Panc1 (cell line): Measurements from ENCODE around the gene ADAMTS1. TPM values are rescaled to one million over a fixed set of nuclear protein-coding genes. Genes with fewer than 3 reads are reported as not detected.

Experiments
- ATAC-seq: fragments of 200-7000 bp; cut with Tn5 transposase; 2 replicates; pipeline ENCODE4 v1.9.1; 2020; ENCODE audit warnings: mild to moderate bottlenecking, moderate library complexity
- BruUV-seq: library from RNA; stranded (reverse); fragments of 400-500 nt; replicated peaks from 2 replicates; lab custom pipeline; 2021; lab: Mats Ljungman, UMichigan
- CTCF ChIA-PET: fragments of 300-600 bp; sonication (Branson Sonifier 250); formaldehyde crosslinking; loops from one replicate; lab custom pipeline; 2022; ENCODE audit warnings: antibody characterized with exemption; lab: Charles Lee
- POLR2A ChIA-PET: fragments of 300-600 bp; sonication (Branson Sonifier 250); formaldehyde crosslinking; loops from one replicate; lab custom pipeline; 2022; ENCODE audit warnings: antibody characterized with exemption; lab: Charles Lee
- DNase-seq: peaks from one replicate; pipeline ENCODE4 v3.0.0-alpha.2; 2010; ENCODE audit warnings: low read depth, low spot score
- H3K27ac ChIP-seq: 2 replicates; pipeline ENCODE4 v1.5.1; 2011; ENCODE audit warnings: mild to moderate bottlenecking, low read length, inconsistent platforms
- H3K27me3 ChIP-seq: fragments of 200-500 bp; sonication (Bioruptor generic); 2 replicates; pipeline ENCODE4 v1.6.0; 2014; ENCODE audit warnings: low read length, inconsistent platforms; ENCODE audit not compliant: control insufficient read depth, insufficient read depth
- H3K36me3 ChIP-seq: fragments of 200-500 bp; sonication (Bioruptor generic); 2 replicates; pipeline ENCODE4 v1.5.1; 2014; ENCODE audit warnings: inconsistent platforms, mild to moderate bottlenecking, low read length, moderate library complexity; ENCODE audit not compliant: control insufficient read depth, insufficient read depth
- H3K4me1 ChIP-seq: 2 replicates; pipeline ENCODE4 v1.5.1; 2011; ENCODE audit warnings: inconsistent platforms, mild to moderate bottlenecking, low read length, moderate library complexity; ENCODE audit not compliant: control insufficient read depth, insufficient read depth
- H3K4me3 ChIP-seq, 2 experiments: 2 replicates each; pipeline ENCODE4 v1.5.1; 2011 to 2012; ENCODE audit warnings: low read depth in 2 of 2, low read length in 2 of 2, mild to moderate bottlenecking in 2 of 2, inconsistent platforms in 1 of 2, moderate library complexity in 1 of 2
- H3K9me3 ChIP-seq: fragments of 200-500 bp; sonication (Bioruptor generic); 2 replicates; pipeline ENCODE4 v1.5.1; 2014; ENCODE audit warnings: low read depth, mild to moderate bottlenecking, inconsistent platforms, low read length, moderate library complexity; ENCODE audit not compliant: control insufficient read depth, insufficient read depth
- CTCF ChIP-seq: fragments of 450-650 bp; IDR thresholded peaks from 2 replicates; pipeline ENCODE4 v1.5.1; 2017; ENCODE audit warnings: mild to moderate bottlenecking
- POLR2AphosphoS5 ChIP-seq: IDR thresholded peaks from 2 replicates; pipeline ENCODE4 v1.6.1; 2012; ENCODE audit warnings: mild to moderate bottlenecking, low read depth, low read length, moderate library complexity
- REST ChIP-seq, 2 experiments: IDR thresholded peaks; 2 replicates each; pipeline ENCODE4 v1.6.1; 2011 to 2012; ENCODE audit warnings: low read depth in 2 of 2, control low read depth in 1 of 2, low read length in 1 of 2, mild to moderate bottlenecking in 1 of 2, moderate library complexity in 1 of 2; ENCODE audit not compliant: insufficient read depth in 1 of 2
- SIN3A ChIP-seq: IDR thresholded peaks from 2 replicates; pipeline ENCODE4 v1.6.1; 2012; ENCODE audit warnings: low read depth, mild to moderate bottlenecking, low read length, moderate library complexity, borderline replicate concordance; ENCODE audit not compliant: insufficient read depth
- TCF7L2 ChIP-seq: IDR thresholded peaks from 2 replicates; pipeline ENCODE4 v1.6.1; 2011; ENCODE audit warnings: mild to moderate bottlenecking, low read depth, low read length, inconsistent platforms
- in situ Hi-C: cut with HindIII; loops from 2 replicates; pipeline ENCODE4 v1.10.0; 2016; ENCODE audit warnings: low sequenced_read_pairs, low pct_unique_long_range_greater_than_20kb
- intact Hi-C: fragments of 100-400 bp; cut with micrococcal nuclease; formaldehyde crosslinking; loops from one replicate; pipeline ENCODE4 v1.10.0; 2022; ENCODE audit not compliant: unreplicated experiment
- total RNA-seq: library from RNA; stranded (reverse); gene quantifications from one replicate; pipeline ENCODE4 v1.2.1, GENCODE V29; 2021; ENCODE audit not compliant: unreplicated experiment

ADAMTS1 gene
- total RNA-seq, 1 experiment from 2014 or later, result 3.3 TPM

GRCh38 chr21:26800001-26800400 lies 45.2 kb downstream of the ADAMTS1 start:
- no TSS peak for BruUV-seq
- Histone ChIP-seq H3K9me3 (no peaks in the 10 kb centered on the region), H3K4me1 (no peaks in the 10 kb centered on the region), H3K4me3 (no peak overlapping the region), H3K27ac (no peak overlapping the region), H3K27me3 (no peaks in the 10 kb centered on the region), H3K36me3 (no peaks in the 10 kb centered on the region)
- CTCF ChIA-PET, result no interaction called here
- ATAC-seq (no peak), DNase-seq (no peak)
- TF ChIP-seq TCF7L2, result no peak
- no peak for TF ChIP-seq CTCF
- TF ChIP-seq SIN3A, result no peak
- POLR2A ChIA-PET, result no interaction called here
- intact Hi-C loops, result no loop called here
- in situ Hi-C loops, result no loop called here

- in situ Hi-C loops (no loop called here), intact Hi-C loops (no loop called here)
- BruUV-seq, result no TSS peak
- Histone ChIP-seq H3K4me3 (no peak overlapping the region), H3K4me1 (no peaks in the 10 kb centered on the region), H3K27ac (no peak overlapping the region), H3K27me3 (no peaks in the 10 kb centered on the region), H3K36me3 (no peaks in the 10 kb centered on the region), H3K9me3 (no peaks in the 10 kb centered on the region)
- ChIA-PET CTCF (no interaction called here), POLR2A (no interaction called here)
- ATAC-seq (no peak), DNase-seq (no peak)
- TF ChIP-seq REST (IDR thresholded peaks at IDR 0.05; ENCODE audit: insufficient read depth in 1 of 2, low read depth in 2 of 2, low read length in 1 of 2) (no peak), SIN3A (no peak), TCF7L2 (no peak), POLR2AphosphoS5 (no peak), CTCF (no peak)
Observed at GRCh38 chr21:26798856-26799751, 46.1 kb downstream of the ADAMTS1 start.
